HepG2 (cell line): ENCODE measurements around the gene RXYLT1. TPM values are rescaled to one million over a fixed set of nuclear protein-coding genes. Genes with fewer than 3 reads are reported as not detected.

Source experiments
- ATAC-seq: fragments of 200-7000 bp; cut with Tn5 transposase; 3 replicates; pipeline ENCODE4 v1.9.1; 2020; ENCODE audit warnings: mild to moderate bottlenecking, moderate library complexity
- BruUV-seq: library from RNA; stranded (reverse); fragments of 400-500 nt; replicated peaks from 2 replicates; lab custom pipeline; 2021; lab: Mats Ljungman, UMichigan
- CTCF ChIA-PET: fragments of 300-600 bp; formaldehyde crosslinking; extraction: SDS; loops from one replicate; lab custom pipeline; 2021; ENCODE audit warnings: low total read pairs, inconsistent platforms, low intra/inter-chr PET ratio; lab: Yijun Ruan, JAX
- POLR2A ChIA-PET: fragments of 350-600 bp; sonication (Branson Sonifier 250); formaldehyde crosslinking; loops from one replicate; lab custom pipeline; 2020; ENCODE audit warnings: antibody characterized with exemption, inconsistent platforms; lab: Yijun Ruan, JAX
- DNase-seq: peaks from one replicate; pipeline ENCODE4 v3.0.0-alpha.2; 2015; ENCODE audit warnings: low spot score
- FAIRE-seq: peaks from 3 replicates; lab custom pipeline; 2011; peaks lifted over from hg19 to GRCh38; lab: Jason Lieb, UNC
- H2AFZ ChIP-seq: one replicate; pipeline ENCODE4 v1.6.1; 2011; ENCODE audit warnings: low read length, inconsistent platforms
- H3K27ac ChIP-seq: fragments of 300-600 bp; 3 replicates; pipeline ENCODE4 v1.8.0; 2011; ENCODE audit warnings: mixed run types, mild to moderate bottlenecking, mixed read lengths, low read length, inconsistent platforms; ENCODE audit not compliant: insufficient read depth; ENCODE audit errors: extremely low read length
- H3K27me3 ChIP-seq, 2 experiments: fragments of 200-600 bp in 1 of 2; 2 replicates in 1 of 2; 3 replicates in 1 of 2; pipeline versions ENCODE4 v1.6.0 to v1.8.0; 2011; ENCODE audit warnings: low read length in 2 of 2, mild to moderate bottlenecking in 2 of 2, moderate library complexity in 2 of 2, inconsistent platforms in 1 of 2; ENCODE audit not compliant: insufficient read depth in 2 of 2, control insufficient read depth in 1 of 2
- H3K36me3 ChIP-seq, 2 experiments: fragments of 200-600 bp in 1 of 2; replicated peaks in 1 of 2; 2 replicates in 1 of 2; 3 replicates in 1 of 2; pipeline versions ENCODE4 v1.5.1 to v1.8.0; 2011; ENCODE audit warnings: low read length in 2 of 2, inconsistent platforms in 1 of 2; ENCODE audit not compliant: insufficient read depth in 2 of 2, control insufficient read depth in 1 of 2
- H3K4me1 ChIP-seq: 2 replicates; pipeline ENCODE4 v1.5.1; 2012; ENCODE audit warnings: low read length, inconsistent platforms; ENCODE audit not compliant: insufficient read depth
- H3K4me2 ChIP-seq: 2 replicates; pipeline ENCODE4 v1.6.0; 2011; ENCODE audit warnings: low read depth, low read length, inconsistent platforms
- H3K4me3 ChIP-seq, 3 experiments: fragments of 200-600 bp in 1 of 3; sonication (generic), shearing (Covaris generic) in 1 of 3; replicated peaks in 1 of 3; 2 replicates each; pipeline ENCODE4 v1.5.1; 2011 to 2016; ENCODE audit warnings: low read length in 3 of 3, inconsistent platforms in 2 of 3, low read depth in 2 of 3, mild to moderate bottlenecking in 2 of 3, control low read depth in 1 of 3, mixed read lengths in 1 of 3; ENCODE audit not compliant: insufficient read depth in 1 of 3
- H3K79me2 ChIP-seq: one replicate; pipeline ENCODE4 v1.6.1; 2011; ENCODE audit warnings: low read length, inconsistent platforms; ENCODE audit not compliant: insufficient read depth
- H3K9ac ChIP-seq: 2 replicates; pipeline ENCODE4 v1.6.0; 2011; ENCODE audit warnings: mild to moderate bottlenecking, low read depth, low read length, inconsistent platforms; ENCODE audit not compliant: insufficient read depth
- H3K9me3 ChIP-seq: 2 replicates; pipeline ENCODE4 v1.5.1; 2012; ENCODE audit warnings: mild to moderate bottlenecking, low read length
- H4K20me1 ChIP-seq: 2 replicates; pipeline ENCODE4 v1.6.0; 2011; ENCODE audit warnings: inconsistent platforms, mild to moderate bottlenecking, low read length, moderate library complexity; ENCODE audit not compliant: insufficient read depth
- ATF7 ChIP-seq, 2 experiments: fragments of 450-650 bp in 1 of 2; sonication (generic) in 1 of 2; formaldehyde crosslinking in 1 of 2; IDR thresholded peaks; 2 replicates each; pipeline versions ENCODE4 v1.4.0 to v1.6.1; 2016 to 2020; ENCODE audit warnings: antibody characterized with exemption in 1 of 2, mild to moderate bottlenecking in 1 of 2, missing genetic modification reagents in 1 of 2
- CERS6 ChIP-seq: sonication (generic); formaldehyde crosslinking; IDR thresholded peaks from 2 replicates; pipeline ENCODE4 v1.5.0; 2020; ENCODE audit warnings: missing genetic modification reagents
- CHD2 ChIP-seq: IDR thresholded peaks from 2 replicates; pipeline ENCODE4 v1.6.1; 2011; ENCODE audit warnings: low read depth, low read length, improper control_type of control experiment
- NR2C2 ChIP-seq: sonication (generic); formaldehyde crosslinking; IDR thresholded peaks from 2 replicates; pipeline ENCODE4 v1.4.0; 2020; ENCODE audit warnings: missing genetic modification reagents, mild to moderate bottlenecking, moderate library complexity, borderline replicate concordance
- RELA ChIP-seq: sonication (generic); formaldehyde crosslinking; IDR thresholded peaks from 2 replicates; pipeline ENCODE4 v1.4.0; 2020; ENCODE audit warnings: missing genetic modification reagents
- STAT6 ChIP-seq: sonication (generic); formaldehyde crosslinking; IDR thresholded peaks from 2 replicates; pipeline ENCODE4 v1.4.0; 2020; ENCODE audit warnings: missing genetic modification reagents, mild to moderate bottlenecking, borderline replicate concordance
- TBX2 ChIP-seq: sonication (generic); formaldehyde crosslinking; IDR thresholded peaks from 2 replicates; pipeline ENCODE4 v1.5.0; 2020; ENCODE audit warnings: missing genetic modification reagents, mild to moderate bottlenecking, borderline replicate concordance
- ZKSCAN8 ChIP-seq: IDR thresholded peaks from 2 replicates; pipeline ENCODE4 v1.6.1; 2016; ENCODE audit warnings: borderline replicate concordance, missing genetic modification reagents, missing compliant biosample characterization
- ZNF276 ChIP-seq: sonication (generic); formaldehyde crosslinking; IDR thresholded peaks from 2 replicates; pipeline ENCODE4 v1.4.0; 2020; ENCODE audit warnings: mild to moderate bottlenecking, low read depth, missing genetic modification reagents
- ZNF3 ChIP-seq: IDR thresholded peaks from 2 replicates; pipeline ENCODE4 v1.7.0; 2017; ENCODE audit warnings: inconsistent platforms
- ZNF547 ChIP-seq: sonication (generic); formaldehyde crosslinking; IDR thresholded peaks from 2 replicates; pipeline ENCODE4 v1.5.1; 2020; ENCODE audit warnings: mild to moderate bottlenecking, missing genetic modification reagents
- ZNF766 ChIP-seq: sonication (generic); formaldehyde crosslinking; IDR thresholded peaks from 2 replicates; pipeline ENCODE4 v1.5.0; 2020; ENCODE audit warnings: missing genetic modification reagents, borderline replicate concordance
- WGBS: methylation state at CpG from one replicate; pipeline ENCODE4 v1.1.6; 2017; ENCODE audit warnings: low lambda C conversion rate; 5-methylcytosine and 5-hydroxymethylcytosine counted together
- in situ Hi-C: cut with HindIII; loops from 2 replicates; pipeline ENCODE4 v1.10.0; 2017; ENCODE audit warnings: low pct_unique_long_range_greater_than_20kb; ENCODE audit not compliant: extremely low pct_ligation_motif_present
- intact Hi-C: fragments of 100-400 bp; cut with micrococcal nuclease; formaldehyde crosslinking; loops from one replicate; pipeline ENCODE4 v1.10.0; 2022; ENCODE audit not compliant: unreplicated experiment
- polyA plus RNA-seq, 8 experiments: library from polyadenylated mRNA; depleted of rRNA in 3 of 8; stranded (reverse) in 7 of 8; unstranded in 1 of 8; fragments of >200 nt; fragmentation: Illumina TruSeq in 4 of 8; extraction: Trizol in 4 of 8; gene quantifications; 2 replicates each; pipeline versions ENCODE4 v1.2.1 to v1.2.3, GENCODE V29; 2011 to 2016; ENCODE audit warnings: low read depth in 4 of 8, missing spikeins in 1 of 8, mixed read lengths in 1 of 8; ENCODE audit not compliant: insufficient read depth in 1 of 8
- total RNA-seq, 5 experiments: library from RNA; depleted of rRNA; stranded (reverse); fragments of >200 nt; fragmentation: Illumina TruSeq; extraction: Trizol; gene quantifications; 2 replicates each; pipeline ENCODE4 v1.2.3, GENCODE V29; 2016; ENCODE audit warnings: low read depth in 1 of 5
- TF ChIP-seq, protein P1 (sequence below): IDR thresholded peaks from 2 replicates; pipeline ENCODE4 v1.6.1; 2016; ENCODE audit warnings: low read depth, missing genetic modification reagents, missing compliant biosample characterization
- TF ChIP-seq, protein P2 (sequence below): sonication (generic); formaldehyde crosslinking; IDR thresholded peaks from 2 replicates; pipeline ENCODE4 v1.8.1; 2023; ENCODE audit warnings: missing genetic modification reagents, mild to moderate bottlenecking, borderline replicate concordance

Gene RXYLT1
- total and polyA plus RNA-seq, 2 of the 13 experiments (the other 11 are each of a cell fraction or from before 2014, with no cell fraction given) = 8.3 to 15.5 TPM

DNA sequence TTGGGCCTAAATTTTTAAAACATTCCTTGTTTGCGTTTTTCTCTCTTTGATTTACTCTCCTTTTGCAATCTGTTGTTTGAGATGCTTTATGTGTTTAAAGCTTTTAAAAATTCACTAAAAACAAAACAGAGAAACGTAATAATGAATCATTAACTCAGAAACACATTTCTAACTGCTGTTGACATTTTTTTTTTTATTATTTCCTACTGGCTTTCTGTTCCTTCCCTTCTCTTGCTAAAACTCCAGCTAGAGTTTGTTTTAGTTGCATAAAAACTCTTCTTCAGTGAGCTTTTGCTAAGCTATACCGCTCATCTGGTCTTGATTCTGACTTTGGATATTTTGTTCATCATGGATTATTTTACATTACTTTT lies 35.8 kb downstream of the RXYLT1 start:
- Histone ChIP-seq H3K79me2 (no peaks in the 10 kb centered on the region), H2AFZ (no peak overlapping the region), H3K4me2 (no peak overlapping the region), H3K27me3 (no peaks in the 10 kb centered on the region), H3K4me3 (no peak overlapping the region), H3K36me3 (no peaks in the 10 kb centered on the region), H3K9me3 (no peaks in the 10 kb centered on the region), H3K9ac (no peak overlapping the region), H3K27ac (no peak overlapping the region), H4K20me1 (no peaks in the 10 kb centered on the region), H3K4me1 (peaks cover 21% of the 10 kb centered on the region)
- FAIRE-seq (no peak), ATAC-seq (no peak), DNase-seq (no peak)
- in situ Hi-C loops (loop anchor here (25.0 kb wide), 1 partner anchor 153 kb away; the partner anchor contains the start of gene DPY19L2), intact Hi-C loops (no loop called here)
- ChIA-PET CTCF (no interaction called here), POLR2A (no interaction called here)
- WGBS = 33% methylated on average over 3 of the region's 3 CpGs
- BruUV-seq = no TSS peak
- no peak for TF ChIP-seq ZNF766 (CRISPR knock-in tag)
- TF ChIP-seq ZNF276 (CRISPR knock-in tag) = no peak
- TF ChIP-seq NR2C2 (CRISPR knock-in tag) = no peak
- TF ChIP-seq CHD2 = no peak
- no peak for TF ChIP-seq ZNF547 (CRISPR knock-in tag)
- TF ChIP-seq, protein P1, sequence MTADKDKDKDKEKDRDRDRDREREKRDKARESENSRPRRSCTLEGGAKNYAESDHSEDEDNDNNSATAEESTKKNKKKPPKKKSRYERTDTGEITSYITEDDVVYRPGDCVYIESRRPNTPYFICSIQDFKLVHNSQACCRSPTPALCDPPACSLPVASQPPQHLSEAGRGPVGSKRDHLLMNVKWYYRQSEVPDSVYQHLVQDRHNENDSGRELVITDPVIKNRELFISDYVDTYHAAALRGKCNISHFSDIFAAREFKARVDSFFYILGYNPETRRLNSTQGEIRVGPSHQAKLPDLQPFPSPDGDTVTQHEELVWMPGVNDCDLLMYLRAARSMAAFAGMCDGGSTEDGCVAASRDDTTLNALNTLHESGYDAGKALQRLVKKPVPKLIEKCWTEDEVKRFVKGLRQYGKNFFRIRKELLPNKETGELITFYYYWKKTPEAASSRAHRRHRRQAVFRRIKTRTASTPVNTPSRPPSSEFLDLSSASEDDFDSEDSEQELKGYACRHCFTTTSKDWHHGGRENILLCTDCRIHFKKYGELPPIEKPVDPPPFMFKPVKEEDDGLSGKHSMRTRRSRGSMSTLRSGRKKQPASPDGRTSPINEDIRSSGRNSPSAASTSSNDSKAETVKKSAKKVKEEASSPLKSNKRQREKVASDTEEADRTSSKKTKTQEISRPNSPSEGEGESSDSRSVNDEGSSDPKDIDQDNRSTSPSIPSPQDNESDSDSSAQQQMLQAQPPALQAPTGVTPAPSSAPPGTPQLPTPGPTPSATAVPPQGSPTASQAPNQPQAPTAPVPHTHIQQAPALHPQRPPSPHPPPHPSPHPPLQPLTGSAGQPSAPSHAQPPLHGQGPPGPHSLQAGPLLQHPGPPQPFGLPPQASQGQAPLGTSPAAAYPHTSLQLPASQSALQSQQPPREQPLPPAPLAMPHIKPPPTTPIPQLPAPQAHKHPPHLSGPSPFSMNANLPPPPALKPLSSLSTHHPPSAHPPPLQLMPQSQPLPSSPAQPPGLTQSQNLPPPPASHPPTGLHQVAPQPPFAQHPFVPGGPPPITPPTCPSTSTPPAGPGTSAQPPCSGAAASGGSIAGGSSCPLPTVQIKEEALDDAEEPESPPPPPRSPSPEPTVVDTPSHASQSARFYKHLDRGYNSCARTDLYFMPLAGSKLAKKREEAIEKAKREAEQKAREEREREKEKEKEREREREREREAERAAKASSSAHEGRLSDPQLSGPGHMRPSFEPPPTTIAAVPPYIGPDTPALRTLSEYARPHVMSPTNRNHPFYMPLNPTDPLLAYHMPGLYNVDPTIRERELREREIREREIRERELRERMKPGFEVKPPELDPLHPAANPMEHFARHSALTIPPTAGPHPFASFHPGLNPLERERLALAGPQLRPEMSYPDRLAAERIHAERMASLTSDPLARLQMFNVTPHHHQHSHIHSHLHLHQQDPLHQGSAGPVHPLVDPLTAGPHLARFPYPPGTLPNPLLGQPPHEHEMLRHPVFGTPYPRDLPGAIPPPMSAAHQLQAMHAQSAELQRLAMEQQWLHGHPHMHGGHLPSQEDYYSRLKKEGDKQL = no peak
- TF ChIP-seq CERS6 (CRISPR knock-in tag) = no peak
- TF ChIP-seq STAT6 (CRISPR knock-in tag) = no peak
- TF ChIP-seq, protein P2, sequence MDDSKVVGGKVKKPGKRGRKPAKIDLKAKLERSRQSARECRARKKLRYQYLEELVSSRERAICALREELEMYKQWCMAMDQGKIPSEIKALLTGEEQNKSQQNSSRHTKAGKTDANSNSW (CRISPR knock-in tag) = no peak
- no peak for TF ChIP-seq ATF7 (IDR thresholded peaks at IDR 0.05)
- TF ChIP-seq ATF7 (CRISPR knock-in tag; IDR thresholded peaks at IDR 0.05) = no peak
- no peak for TF ChIP-seq ZKSCAN8 (CRISPR knock-in tag)
- no peak for TF ChIP-seq RELA (CRISPR knock-in tag)
- TF ChIP-seq TBX2 (CRISPR knock-in tag) = no peak
- TF ChIP-seq ZNF3 = no peak
